NB4 (cell line): Measurements from ENCODE around the gene ZSWIM1.
"Not testable (repeated sequence)": the region's sequence is repeated elsewhere in the genome, so short reads cannot be mapped to it uniquely, and the experiment has no call there.

Experiments
- DNase-seq: peaks from one replicate; pipeline ENCODE4 v3.0.0; 2010; ENCODE audit warnings: low read depth
- H3K4me3 ChIP-seq: one replicate; pipeline ENCODE4 v1.5.1; 2011; ENCODE audit warnings: mild to moderate bottlenecking, low read depth, low read length, moderate library complexity
- CTCF ChIP-seq: IDR thresholded peaks from one replicate; pipeline ENCODE4 v1.5.1; 2012; ENCODE audit warnings: low read depth, low read length
- MYC ChIP-seq: IDR thresholded peaks from 2 replicates; pipeline ENCODE4 v1.6.1; 2011; ENCODE audit warnings: low read depth, low read length
- POLR2A ChIP-seq: IDR thresholded peaks from 2 replicates; pipeline ENCODE4 v1.6.1; 2011; ENCODE audit warnings: mild to moderate bottlenecking; ENCODE audit not compliant: insufficient read length; ENCODE audit errors: extremely low read depth
- TF ChIP-seq, protein P1 (sequence below): IDR thresholded peaks from 2 replicates; pipeline ENCODE4 v1.6.1; 2011; ENCODE audit warnings: low read depth, low read length

The ZSWIM1 gene

DNA sequence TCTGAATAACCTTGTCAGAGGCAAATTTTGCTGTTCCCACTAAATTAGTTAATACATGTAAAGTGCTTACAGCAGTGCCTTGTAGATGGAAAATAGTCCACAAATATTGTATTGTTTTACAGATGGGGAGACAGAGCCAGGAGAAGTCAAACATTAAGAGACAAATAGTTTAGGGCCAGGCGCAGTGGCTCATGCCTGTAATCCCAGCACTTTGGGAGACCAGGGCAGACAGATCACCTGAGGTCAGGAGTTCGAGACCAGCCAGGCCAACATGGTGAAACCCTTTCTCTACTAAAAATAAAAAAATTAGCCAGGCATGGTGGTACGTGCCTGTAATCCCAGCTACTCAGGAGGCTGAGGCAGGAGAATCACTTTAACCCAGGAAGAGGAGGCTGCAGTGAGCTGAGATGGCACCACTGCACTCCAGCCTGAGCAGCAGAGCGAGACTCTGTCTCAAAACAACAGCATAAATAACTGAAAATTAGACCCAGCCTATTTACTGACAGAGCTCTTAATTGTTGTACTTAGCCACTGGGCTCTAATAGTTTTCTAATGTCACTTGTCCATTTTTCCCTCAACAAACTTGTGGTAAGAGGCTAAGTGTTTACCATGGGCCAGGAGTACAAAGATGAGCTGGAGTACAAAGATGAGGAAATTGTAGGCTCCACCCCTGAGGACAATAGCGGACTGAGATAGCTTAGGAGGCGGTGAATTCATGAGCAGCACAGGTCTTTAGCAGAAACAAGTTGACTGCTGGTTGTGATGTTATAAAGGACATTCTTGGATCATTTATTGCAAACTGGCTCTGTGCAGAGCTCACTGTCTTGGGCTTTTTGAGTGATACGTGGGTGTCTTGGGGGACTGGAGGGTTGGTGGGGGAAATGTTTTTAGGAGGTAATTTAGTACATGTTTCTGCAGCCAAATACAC is 17.2 kb upstream of the ZSWIM1 start:
- no peak for DNase-seq
- TF ChIP-seq MYC (no peak), CTCF (no peak), POLR2A (no peak)
- TF ChIP-seq, protein P1, sequence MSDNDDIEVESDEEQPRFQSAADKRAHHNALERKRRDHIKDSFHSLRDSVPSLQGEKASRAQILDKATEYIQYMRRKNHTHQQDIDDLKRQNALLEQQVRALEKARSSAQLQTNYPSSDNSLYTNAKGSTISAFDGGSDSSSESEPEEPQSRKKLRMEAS: no peak
- no peak overlapping the region for H3K4me3 ChIP-seq

- no peak overlapping the region for H3K4me3 ChIP-seq
- DNase-seq: no peak
- TF ChIP-seq, protein P1: no peak
Measured at GRCh38 chr20:45866454-45866853, 14.6 kb upstream of the ZSWIM1 start.

- DNase-seq: no peak
- TF ChIP-seq CTCF (no peak), POLR2A (no peak), MYC (no peak)
- TF ChIP-seq, protein P1: no peak
- H3K4me3 ChIP-seq: no peak overlapping the region
Measured at GRCh38 chr20:45867136-45867818, 13.8 kb upstream of the ZSWIM1 start.

GRCh38 chr20:45867819-45868176 is 13.2 kb upstream of the ZSWIM1 start:
- TF ChIP-seq MYC (no peak), POLR2A (no peak), CTCF (no peak)
- TF ChIP-seq, protein P1: no peak
- H3K4me3 ChIP-seq: no peak overlapping the region
- DNase-seq: no peak

DNA sequence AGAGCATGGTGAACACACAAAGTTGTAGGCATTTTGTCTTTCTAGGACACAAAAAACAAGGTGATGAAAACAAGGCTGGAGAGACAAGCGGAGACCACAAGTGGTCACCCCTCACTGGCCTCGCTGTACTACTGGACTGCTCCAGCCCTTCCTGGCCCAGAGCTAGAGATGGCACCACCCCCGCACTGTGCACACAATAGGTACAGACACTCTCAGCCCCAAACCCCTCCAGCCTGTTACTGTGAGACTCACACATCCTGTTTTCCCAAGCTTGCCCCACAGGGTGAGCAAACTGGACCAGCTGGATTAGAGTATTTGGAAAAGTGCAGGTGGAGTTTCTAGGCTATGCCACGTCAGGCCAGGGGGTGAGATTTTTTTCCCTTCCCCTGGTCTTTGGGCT is 8.4 kb upstream of the ZSWIM1 start:
- H3K4me3 ChIP-seq: no peak overlapping the region
- DNase-seq: no peak
- TF ChIP-seq, protein P1: no peak
- no peak for TF ChIP-seq POLR2A
- TF ChIP-seq MYC: no peak
- no peak for TF ChIP-seq CTCF

- TF ChIP-seq, protein P1: no peak
- TF ChIP-seq MYC (no peak), POLR2A (no peak), CTCF (no peak)
- DNase-seq: no peak
- no peak overlapping the region for H3K4me3 ChIP-seq
Measured at GRCh38 chr20:45873409-45874103, 7.5 kb upstream of the ZSWIM1 start.

- DNase-seq, H3K4me3 ChIP-seq: not testable (repeated sequence)
Measured at GRCh38 chr20:45874104-45874481, 6.9 kb upstream of the ZSWIM1 start.
